Tibial nerve (tissue), 4 donors: ENCODE results near the gene TNFAIP2. TPM values are rescaled to one million over a fixed set of nuclear protein-coding genes. Genes with fewer than 3 reads are reported as not detected.
A peak's percentile ranks its signal among the peaks of the same experiment; 100 is the strongest.

Experiments
- DNase-seq, 2 donors: peaks; one replicate each; pipeline ENCODE4 v3.0.0-alpha.2; 2019; ENCODE audit warnings: low spot score in 2 of 2
- H3K27ac ChIP-seq, 4 donors: fragments of 200-600 bp; sonication (generic) in 3 of 4; one replicate each; pipeline ENCODE4 v1.5.1; 2017 to 2019; ENCODE audit warnings: mild to moderate bottlenecking in 1 of 4
- H3K27me3 ChIP-seq, 2 donors: fragments of 200-600 bp; sonication (generic) in 1 of 2; one replicate each; pipeline versions ENCODE4 v1.5.1 to v1.6.0; 2017 to 2019
- H3K36me3 ChIP-seq, 3 donors: fragments of 200-600 bp; sonication (generic); one replicate each; pipeline ENCODE4 v1.5.1; 2018 to 2019
- H3K4me1 ChIP-seq, 4 donors: fragments of 200-600 bp; sonication (generic) in 3 of 4; one replicate each; pipeline ENCODE4 v1.5.1; 2017 to 2019
- H3K4me3 ChIP-seq, 4 donors: fragments of 200-600 bp; sonication (generic) in 3 of 4; one replicate each; pipeline ENCODE4 v1.5.1; 2017 to 2019; ENCODE audit warnings: mild to moderate bottlenecking in 1 of 4, moderate library complexity in 1 of 4
- H3K9me3 ChIP-seq, 4 donors: fragments of 200-600 bp; sonication (generic) in 3 of 4; one replicate each; pipeline ENCODE4 v1.5.1; 2017 to 2019
- EP300 ChIP-seq, 2 donors: sonication (generic); formaldehyde crosslinking; IDR thresholded peaks; one replicate each; pipeline ENCODE4 v1.6.1; 2017; ENCODE audit warnings: antibody characterized with exemption in 2 of 2, mild to moderate bottlenecking in 1 of 2
- POLR2A ChIP-seq, 2 donors: fragments of 450-650 bp; IDR thresholded peaks; one replicate each; pipeline ENCODE4 v1.6.1; 2017; ENCODE audit warnings: antibody characterized with exemption in 2 of 2, mild to moderate bottlenecking in 2 of 2, moderate library complexity in 2 of 2
- WGBS, 2 donors: methylation state at CpG; one replicate each; pipeline ENCODE4 v1.1.5; 2018; 5-methylcytosine and 5-hydroxymethylcytosine counted together
- total RNA-seq, 4 donors: library from RNA; depleted of rRNA; stranded (reverse); fragments of >200 nt; gene quantifications; one replicate each; pipeline ENCODE4 v1.1.0, GENCODE V29; 2016
- TF ChIP-seq, protein P1 (sequence below), 5 experiments: fragments of 200-600 bp in 3 of 5; fragments of 450-650 bp in 2 of 5; sonication (generic) in 3 of 5; IDR thresholded peaks; one replicate each; pipeline ENCODE4 v1.5.1; 2016 to 2019; ENCODE audit warnings: antibody characterized with exemption in 5 of 5, mild to moderate bottlenecking in 3 of 5, moderate library complexity in 2 of 5

The TNFAIP2 gene
- total RNA-seq, 4 donors from 2014 or later: 42.9 to 49.4 (median 47.8) TPM

- no peak for DNase-seq
- Histone ChIP-seq H3K27ac (no peak overlapping the region), H3K4me3 (no peak overlapping the region), H3K27me3 (peaks cover 0 to 4% of the 10 kb centered on the region in 2 donors), H3K36me3 (no peaks in the 10 kb centered on the region), H3K9me3 (peaks cover 0 to 17% (median 2%) of the 10 kb centered on the region in 4 donors), H3K4me1 (no peaks in the 10 kb centered on the region)
- WGBS, 2 donors: 55 to 71% methylated on average over 5 of the region's 5 CpGs
- TF ChIP-seq, protein P1, sequence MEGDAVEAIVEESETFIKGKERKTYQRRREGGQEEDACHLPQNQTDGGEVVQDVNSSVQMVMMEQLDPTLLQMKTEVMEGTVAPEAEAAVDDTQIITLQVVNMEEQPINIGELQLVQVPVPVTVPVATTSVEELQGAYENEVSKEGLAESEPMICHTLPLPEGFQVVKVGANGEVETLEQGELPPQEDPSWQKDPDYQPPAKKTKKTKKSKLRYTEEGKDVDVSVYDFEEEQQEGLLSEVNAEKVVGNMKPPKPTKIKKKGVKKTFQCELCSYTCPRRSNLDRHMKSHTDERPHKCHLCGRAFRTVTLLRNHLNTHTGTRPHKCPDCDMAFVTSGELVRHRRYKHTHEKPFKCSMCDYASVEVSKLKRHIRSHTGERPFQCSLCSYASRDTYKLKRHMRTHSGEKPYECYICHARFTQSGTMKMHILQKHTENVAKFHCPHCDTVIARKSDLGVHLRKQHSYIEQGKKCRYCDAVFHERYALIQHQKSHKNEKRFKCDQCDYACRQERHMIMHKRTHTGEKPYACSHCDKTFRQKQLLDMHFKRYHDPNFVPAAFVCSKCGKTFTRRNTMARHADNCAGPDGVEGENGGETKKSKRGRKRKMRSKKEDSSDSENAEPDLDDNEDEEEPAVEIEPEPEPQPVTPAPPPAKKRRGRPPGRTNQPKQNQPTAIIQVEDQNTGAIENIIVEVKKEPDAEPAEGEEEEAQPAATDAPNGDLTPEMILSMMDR (IDR thresholded peaks at IDR 0.05): no peak
- TF ChIP-seq POLR2A (IDR thresholded peaks at IDR 0.05) (no peak), EP300 (IDR thresholded peaks at IDR 0.05) (no peak)
These were observed 55.8 kb downstream of the TNFAIP2 start for GRCh38 chr14:103179094-103179493.

- H3K9me3 ChIP-seq: peaks cover 0 to 6% (median 0%) of the 10 kb centered on the region in 4 donors
- H3K4me1 ChIP-seq: no peaks in the 10 kb centered on the region
- peaks cover 0 to 4% of the 10 kb centered on the region in 2 donors for H3K27me3 ChIP-seq
- H3K36me3 ChIP-seq: no peaks in the 10 kb centered on the region
- 86 to 88% methylated on average over 5 of the region's 5 CpGs for WGBS, 2 donors
- no peak for TF ChIP-seq EP300 (IDR thresholded peaks at IDR 0.05)
- no peak for TF ChIP-seq POLR2A (IDR thresholded peaks at IDR 0.05)
- TF ChIP-seq, protein P1 (IDR thresholded peaks at IDR 0.05): no peak
- no peak overlapping the region for H3K27ac ChIP-seq
- H3K4me3 ChIP-seq: no peak overlapping the region
- DNase-seq: no peak
These were observed 57.1 kb downstream of the TNFAIP2 start for GRCh38 chr14:103180331-103180730.

DNA sequence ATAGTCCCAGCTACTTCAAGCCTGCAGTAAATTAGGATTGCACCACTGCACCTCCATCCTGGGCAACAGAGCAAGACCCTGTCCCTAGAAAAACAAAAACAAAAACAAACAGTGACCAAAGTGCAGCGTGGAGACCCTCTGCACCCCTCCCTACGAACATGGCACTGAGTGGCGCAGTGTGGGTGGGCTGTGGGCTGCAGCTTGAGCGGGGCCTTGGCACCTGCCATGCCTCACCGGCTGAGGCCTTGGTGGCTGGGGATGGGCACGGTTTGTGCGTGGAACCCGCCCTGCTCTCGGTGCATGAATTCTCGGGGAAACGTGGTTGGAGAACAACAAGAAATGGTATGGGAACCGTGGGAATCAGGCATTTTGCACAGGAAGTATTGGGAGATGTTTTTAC, 60.8 kb downstream of the TNFAIP2 start:
- Histone ChIP-seq H3K4me1 (peaks cover 0 to 7% (median 3%) of the 10 kb centered on the region in 4 donors), H3K4me3 (no peak overlapping the region), H3K27ac (no peak overlapping the region), H3K36me3 (no peaks in the 10 kb centered on the region), H3K27me3 (peaks cover 0 to 39% of the 10 kb centered on the region in 2 donors), H3K9me3 (no peaks in the 10 kb centered on the region)
- WGBS, 2 donors: 82% methylated on average over 12 of the region's 12 CpGs
- no peak for DNase-seq
- TF ChIP-seq, protein P1 (IDR thresholded peaks at IDR 0.05): no peak
- TF ChIP-seq EP300 (IDR thresholded peaks at IDR 0.05) (no peak), POLR2A (IDR thresholded peaks at IDR 0.05) (no peak)

DNA sequence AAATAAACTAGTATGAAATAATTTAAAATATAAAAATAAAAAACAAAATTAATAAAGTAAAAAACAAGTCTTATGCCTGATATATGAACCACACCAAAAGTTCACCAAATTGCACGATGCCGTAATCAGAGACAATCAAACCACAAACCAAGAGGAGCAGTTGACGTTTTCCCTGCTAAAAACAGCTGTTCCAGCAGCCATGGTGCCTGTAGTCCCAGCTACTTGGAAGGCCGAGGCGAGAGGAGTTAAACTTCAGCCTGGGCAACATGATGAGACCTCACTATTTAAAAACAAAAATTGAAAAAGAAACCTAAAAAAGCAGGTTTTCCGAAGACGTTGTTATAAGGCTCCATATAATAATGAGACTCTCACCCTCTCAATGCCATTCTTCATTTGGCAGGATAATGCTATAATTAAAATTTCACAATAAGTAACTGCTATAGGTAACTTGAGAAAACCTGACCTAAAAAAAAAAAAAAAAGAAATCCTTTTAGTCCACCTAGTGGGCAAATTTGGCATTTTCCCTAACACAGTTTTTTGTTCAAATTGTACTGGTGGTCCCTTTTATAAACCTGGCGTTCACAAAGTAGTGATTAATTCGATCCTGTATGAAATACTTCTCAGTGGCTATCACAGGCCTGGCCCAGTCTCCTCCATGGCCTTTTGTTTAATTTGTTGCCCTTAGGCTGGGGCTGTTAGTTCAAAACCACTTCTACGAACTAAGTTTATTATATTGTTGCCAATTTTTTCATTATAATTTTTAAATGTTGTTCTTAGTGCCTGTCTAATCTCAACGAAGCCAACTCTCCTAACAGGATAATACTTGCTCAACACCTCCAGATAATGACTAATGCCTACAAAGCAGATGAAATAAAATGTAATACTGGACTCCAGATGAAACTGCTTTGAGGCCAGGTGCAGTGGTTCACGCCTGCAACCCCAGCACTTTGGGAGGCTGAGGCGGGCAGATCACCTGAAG, 62.1 kb downstream of the TNFAIP2 start:
- Histone ChIP-seq H3K27me3 (peaks cover 0 to 52% of the 10 kb centered on the region in 2 donors), H3K27ac (no peak overlapping the region), H3K9me3 (no peaks in the 10 kb centered on the region), H3K4me3 (no peak overlapping the region), H3K36me3 (no peaks in the 10 kb centered on the region), H3K4me1 (peaks cover 0 to 11% (median 5%) of the 10 kb centered on the region in 4 donors)
- 55 to 58% methylated on average over 13 of the region's 13 CpGs for WGBS, 2 donors
- DNase-seq: no peak
- TF ChIP-seq EP300 (IDR thresholded peaks at IDR 0.05) (no peak), POLR2A (IDR thresholded peaks at IDR 0.05) (no peak)
- TF ChIP-seq, protein P1 (IDR thresholded peaks at IDR 0.05): peak; percentile 26 to 74 (median 67)

GRCh38 chr14:103186241-103186822, 63.1 kb downstream of the TNFAIP2 start:
- Histone ChIP-seq H3K27me3 (peaks cover 0 to 52% of the 10 kb centered on the region in 2 donors), H3K4me3 (no peak overlapping the region), H3K36me3 (no peaks in the 10 kb centered on the region), H3K4me1 (peaks cover 0 to 11% (median 5%) of the 10 kb centered on the region in 4 donors), H3K9me3 (no peaks in the 10 kb centered on the region), H3K27ac (no peak overlapping the region)
- WGBS, 2 donors: 69 to 71% methylated on average over 9 of the region's 9 CpGs
- TF ChIP-seq POLR2A (IDR thresholded peaks at IDR 0.05) (no peak), EP300 (IDR thresholded peaks at IDR 0.05) (no peak)
- TF ChIP-seq, protein P1 (IDR thresholded peaks at IDR 0.05): no peak
- no peak for DNase-seq
